Sciatic nerve (tissue), 2 donors: ENCODE data around the gene PSMD12. TPM values are rescaled to one million over a fixed set of nuclear protein-coding genes. Genes with fewer than 3 reads are reported as not detected.
"Not testable (repeated sequence)": the region's sequence is repeated elsewhere in the genome, so short reads cannot be mapped to it uniquely, and the experiment has no call there.

Experiments
- ATAC-seq: fragments of 200-7000 bp; cut with Tn5 transposase; one replicate; pipeline ENCODE4 v1.9.1; 2020; ENCODE audit warnings: mild to moderate bottlenecking, moderate library complexity
- DNase-seq: peaks from one replicate; pipeline ENCODE4 v3.0.0-alpha.2; 2020; ENCODE audit warnings: low spot score
- intact Hi-C: fragments of 100-400 bp; cut with DNase I; formaldehyde crosslinking; loops from one replicate; pipeline ENCODE4 v1.14.2; 2022
- total RNA-seq: library from RNA; stranded (reverse); fragmentation: NEBNext Ultra II Directional; extraction: Animal tissue kit (Norgen Biotek cat#: 25700); gene quantifications from one replicate; pipeline ENCODE4 v1.2.1, GENCODE V29; 2021
- donor health status: DM: no; HTN: no; CAD: no.
- donor health status: DM: no; HTN: no; CAD: no.

Gene PSMD12
- total RNA-seq, 1 donor from 2014 or later, result 40.6 TPM

GRCh38 chr17:67388986-67389385 lies 22.6 kb upstream of the PSMD12 start:
- ATAC-seq (no peak), DNase-seq (no peak)
- intact Hi-C loops, result no loop called here

- intact Hi-C loops, ATAC-seq, DNase-seq: not testable (repeated sequence)
Measured at GRCh38 chr17:67388536-67388935, 22.2 kb upstream of the PSMD12 start.

- DNase-seq (peak; percentile 69), ATAC-seq (peak; percentile 42)
- intact Hi-C loops, result no loop called here
Measured at GRCh38 chr17:67386965-67387551, 20.7 kb upstream of the PSMD12 start.

- ATAC-seq, result no peak
- intact Hi-C loops, result no loop called here
- DNase-seq, result no peak
Measured at GRCh38 chr17:67385122-67385988, 19.0 kb upstream of the PSMD12 start.

- ATAC-seq (no peak), DNase-seq (no peak)
- intact Hi-C loops, result no loop called here
Measured at GRCh38 chr17:67381929-67382257, 15.5 kb upstream of the PSMD12 start.

GRCh38 chr17:67379251-67379630 lies 12.9 kb upstream of the PSMD12 start:
- ATAC-seq, result no peak
- intact Hi-C loops, result loop anchor here (5.0 kb wide), 1 partner anchor 308 kb away; no protein-coding TSS in a partner anchor
- DNase-seq, result no peak

GRCh38 chr17:67378454-67379250 lies 12.3 kb upstream of the PSMD12 start:
- intact Hi-C loops, result loop anchor here (5.0 kb wide), 1 partner anchor 309 kb away; no protein-coding TSS in a partner anchor
- ATAC-seq (peak; percentile 40), DNase-seq (peak; percentile 86)

GRCh38 chr17:67377488-67378453 lies 11.4 kb upstream of the PSMD12 start:
- DNase-seq, result peak; percentile 75
- peak; percentile 5 for ATAC-seq
- intact Hi-C loops, result loop anchor here (5.0 kb wide), 1 partner anchor 310 kb away; no protein-coding TSS in a partner anchor

GRCh38 chr17:67376737-67377487 lies 10.5 kb upstream of the PSMD12 start, which contains the start of gene PITPNC1:
TSS of gene PITPNC1 (plus strand) at chr17:67377281.
- peak; percentile 89 for DNase-seq
- intact Hi-C loops, result loop anchor here (5.0 kb wide), 1 partner anchor 310 kb away; no protein-coding TSS in a partner anchor
- ATAC-seq, result peak; percentile 91

- intact Hi-C loops, result loop anchor here (5.0 kb wide), 1 partner anchor 311 kb away; no protein-coding TSS in a partner anchor
- ATAC-seq (no peak), DNase-seq (no peak)
Measured at GRCh38 chr17:67376415-67376736, 10.0 kb upstream of the PSMD12 start.

- intact Hi-C loops, result loop anchor here (5.0 kb wide), 1 partner anchor 312 kb away; no protein-coding TSS in a partner anchor
- no peak for ATAC-seq
- no peak for DNase-seq
Measured at GRCh38 chr17:67375716-67376115, 9.3 kb upstream of the PSMD12 start.

GRCh38 chr17:67375054-67375427 lies 8.7 kb upstream of the PSMD12 start:
- ATAC-seq, result no peak

GRCh38 chr17:67374329-67375053 lies 8.1 kb upstream of the PSMD12 start:
- intact Hi-C loops, result loop anchor here (5.0 kb wide), 1 partner anchor 313 kb away; no protein-coding TSS in a partner anchor
- peak; percentile 63 for ATAC-seq

More at GRCh38 chr17:67375054-67375427, 8.7 kb upstream of the PSMD12 start:
- intact Hi-C loops, result loop anchor here (5.0 kb wide), 1 partner anchor 312 kb away; no protein-coding TSS in a partner anchor
- no peak for DNase-seq

GRCh38 chr17:67372751-67373150 lies 6.4 kb upstream of the PSMD12 start:
- ATAC-seq (no peak), DNase-seq (no peak)
- intact Hi-C loops, result no loop called here

More at GRCh38 chr17:67374329-67375053, 8.1 kb upstream of the PSMD12 start:
- DNase-seq, result peak; percentile 91

GRCh38 chr17:67369676-67370075 lies 3.3 kb upstream of the PSMD12 start:
- intact Hi-C loops, result no loop called here
- ATAC-seq (no peak), DNase-seq (no peak)

- intact Hi-C loops, result no loop called here
- DNase-seq (no peak), ATAC-seq (peak; percentile 32)
Measured at GRCh38 chr17:67365738-67366192, 612 bp downstream of the PSMD12 start.
